Bronchus fibroblast of lung (primary cell): ENCODE results near the gene ZNF157. TPM values are rescaled to one million over a fixed set of nuclear protein-coding genes. Genes with fewer than 3 reads are reported as not detected.

Experiments used
- total RNA-seq: library from RNA; depleted of rRNA; stranded (reverse); fragments of >200 nt; gene quantifications from 2 replicates; pipeline ENCODE4 v1.2.3, GENCODE V29; 2015

ZNF157 gene
- 0.17 TPM in 1 of 2 replicates, not detected in the other for total RNA-seq

DNA sequence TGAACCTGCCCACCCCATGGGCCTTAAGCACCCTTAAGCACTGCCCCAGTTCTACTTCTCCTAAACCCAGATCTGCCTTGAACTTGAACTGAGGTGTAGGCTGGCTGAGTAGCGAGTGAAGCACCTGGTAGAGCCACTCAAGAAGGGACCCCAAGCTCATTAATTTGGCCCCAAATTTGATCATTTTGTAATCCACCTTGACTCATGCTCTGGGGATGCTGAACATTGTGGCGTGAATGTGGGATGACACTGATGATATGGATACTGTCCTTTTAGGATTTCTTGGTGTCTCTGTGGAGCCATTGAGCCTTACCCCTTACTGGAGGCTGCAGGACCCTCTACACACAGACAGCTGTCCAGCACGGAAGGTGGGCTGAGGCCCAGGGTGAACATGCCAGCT, at the start of gene ZNF157:
Gene ZNF157, plus strand, starts transcription at position 301 of the 400 bp plus-strand sequence. Its CDS starts 91 bp downstream, at position 392.

Other genes with a start within 250 kb of the ZNF157 start
- gene NDUFB11, start 225.9 kb upstream of the ZNF157 start, total RNA-seq = 77.3 and 82.5 TPM in 2 replicates
- 54.7 and 60.7 TPM in 2 replicates for gene RBM10, start 225.4 kb upstream of the ZNF157 start, total RNA-seq
- 163 and 183 TPM in 2 replicates for gene UBA1, start 176.7 kb upstream of the ZNF157 start, total RNA-seq
- 110 and 120 TPM in 2 replicates for gene CDK16, start 151.9 kb upstream of the ZNF157 start, total RNA-seq
- gene USP11, start 137.6 kb upstream of the ZNF157 start, total RNA-seq = 34.8 and 41.2 TPM in 2 replicates
- 4.0 and 5.5 TPM in 2 replicates for gene ZNF41, start 112.6 kb downstream of the ZNF157 start, total RNA-seq
- 32.8 and 33.0 TPM in 2 replicates for gene ARAF, start 190.6 kb downstream of the ZNF157 start, total RNA-seq
- 388 and 474 TPM in 2 replicates for gene TIMP1, start 211.9 kb downstream of the ZNF157 start, total RNA-seq
- gene SYN1, start 249.3 kb downstream of the ZNF157 start, total RNA-seq = 0.30 and 0.50 TPM in 2 replicates